ENCODE measurements around the gene ITIH1.

DNA sequence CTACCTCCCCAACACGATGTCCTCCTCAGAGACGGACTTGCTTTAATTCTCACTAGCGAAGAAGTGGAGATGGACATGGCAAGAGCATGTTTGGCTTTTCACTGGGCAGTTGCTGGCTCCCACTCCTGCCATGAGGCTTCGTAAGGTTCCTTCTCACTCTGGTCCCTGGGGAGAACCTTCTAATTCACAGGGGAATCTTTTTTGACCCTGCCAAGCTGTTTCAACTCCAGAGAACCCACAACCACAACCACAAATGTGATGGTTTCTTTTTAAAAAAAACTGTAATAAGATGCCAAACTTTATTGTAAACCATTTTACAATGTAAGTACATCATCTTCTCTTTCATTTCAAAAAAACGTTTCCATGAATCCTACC lies 59.1 kb downstream of the ITIH1 start:
- TF ChIP-seq, protein P1, sequence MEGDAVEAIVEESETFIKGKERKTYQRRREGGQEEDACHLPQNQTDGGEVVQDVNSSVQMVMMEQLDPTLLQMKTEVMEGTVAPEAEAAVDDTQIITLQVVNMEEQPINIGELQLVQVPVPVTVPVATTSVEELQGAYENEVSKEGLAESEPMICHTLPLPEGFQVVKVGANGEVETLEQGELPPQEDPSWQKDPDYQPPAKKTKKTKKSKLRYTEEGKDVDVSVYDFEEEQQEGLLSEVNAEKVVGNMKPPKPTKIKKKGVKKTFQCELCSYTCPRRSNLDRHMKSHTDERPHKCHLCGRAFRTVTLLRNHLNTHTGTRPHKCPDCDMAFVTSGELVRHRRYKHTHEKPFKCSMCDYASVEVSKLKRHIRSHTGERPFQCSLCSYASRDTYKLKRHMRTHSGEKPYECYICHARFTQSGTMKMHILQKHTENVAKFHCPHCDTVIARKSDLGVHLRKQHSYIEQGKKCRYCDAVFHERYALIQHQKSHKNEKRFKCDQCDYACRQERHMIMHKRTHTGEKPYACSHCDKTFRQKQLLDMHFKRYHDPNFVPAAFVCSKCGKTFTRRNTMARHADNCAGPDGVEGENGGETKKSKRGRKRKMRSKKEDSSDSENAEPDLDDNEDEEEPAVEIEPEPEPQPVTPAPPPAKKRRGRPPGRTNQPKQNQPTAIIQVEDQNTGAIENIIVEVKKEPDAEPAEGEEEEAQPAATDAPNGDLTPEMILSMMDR (IDR thresholded peaks at IDR 0.05), result no peak
- TF ChIP-seq POLR2AphosphoS5 (IDR thresholded peaks at IDR 0.05; ENCODE audit: low read depth, low read length), result no peak

All from Panc1 (cell line).